Loucy (cell line): ENCODE measurements around the gene SORCS2.

Experiments
- CTCF ChIP-seq: fragments of 200-600 bp; sonication (generic); conservative IDR thresholded peaks from 2 replicates; pipeline ENCODE4 v1.5.1; 2014; ENCODE audit warnings: mild to moderate bottlenecking, antibody characterized with exemption, low read length
- EZH2phosphoT487 ChIP-seq: fragments of 200-600 bp; IDR thresholded peaks from 2 replicates; pipeline ENCODE4 v1.6.1; 2018; ENCODE audit warnings: antibody characterized with exemption, mild to moderate bottlenecking, moderate library complexity, borderline replicate concordance

GRCh38 chr4:7516773-7517144 lies 324.4 kb downstream of the SORCS2 start:
- TF ChIP-seq CTCF, result no peak
- TF ChIP-seq EZH2phosphoT487, result no peak
